ENCODE results near the gene CPA4.

GRCh38 chr7:130319541-130319940 is 26.6 kb downstream of the CPA4 start:
- TF ChIP-seq CTCF (IDR thresholded peaks at IDR 0.05) (no peak), POLR2A (IDR thresholded peaks at IDR 0.05) (no peak)

Data from Peyer's patch (tissue), 4 donors.